ENCODE results near the gene ADAM21. TPM values are rescaled to one million over a fixed set of nuclear protein-coding genes. Genes with fewer than 3 reads are reported as not detected.
"Not testable (repeated sequence)": the region's sequence is repeated elsewhere in the genome, so short reads cannot be mapped to it uniquely, and the experiment has no call there.

Gene ADAM21
- total RNA-seq: 0.13 TPM
- long read RNA-seq: 0 reads

DNA sequence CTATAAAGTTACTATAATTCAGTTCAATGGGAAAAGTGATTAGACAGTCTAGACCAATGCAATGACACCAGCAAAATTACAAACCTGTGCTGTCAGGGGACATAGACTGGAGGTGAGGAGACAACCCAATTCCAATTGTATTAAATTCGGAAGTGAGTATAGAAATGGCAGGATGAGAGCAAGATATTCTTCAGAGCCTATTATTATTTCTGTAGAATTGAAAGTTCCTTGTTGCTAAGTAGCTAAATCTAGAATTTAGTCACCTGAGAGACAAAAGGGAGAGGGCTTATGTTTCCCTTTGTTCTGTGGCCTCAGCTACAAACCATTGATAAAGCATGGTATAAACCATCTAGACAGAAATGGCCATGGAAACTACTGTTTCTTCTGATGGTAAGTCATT is at the start of gene ADAM21:
Gene ADAM21 (plus strand): TSS at position 301 of the 400 bp plus-strand sequence. CDS start 5,326 bp downstream, outside the sequence.
- DNase-seq (ENCODE audit: low spot score): no peak

DNA sequence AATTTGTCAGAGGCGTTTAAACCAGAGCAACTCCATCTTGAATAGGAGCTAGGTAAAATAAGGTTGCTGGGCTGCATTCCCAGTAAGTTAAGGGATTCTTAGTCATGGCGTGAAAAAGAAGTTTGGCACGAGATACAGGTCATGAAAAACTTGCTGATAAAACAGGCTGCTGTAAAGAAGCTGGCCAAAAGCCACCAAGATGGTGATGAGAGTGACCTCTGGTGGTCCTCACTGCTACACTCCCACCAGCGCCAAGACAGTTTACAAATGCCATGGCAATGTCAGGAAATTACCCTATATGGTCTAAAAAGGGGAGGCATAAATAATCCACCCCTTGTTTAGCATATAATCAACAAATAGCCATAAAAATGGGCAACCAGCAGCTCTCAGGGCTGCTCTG is 48.6 kb upstream of the ADAM21 start:
- not testable (repeated sequence) for DNase-seq (ENCODE audit: low spot score)

DNA sequence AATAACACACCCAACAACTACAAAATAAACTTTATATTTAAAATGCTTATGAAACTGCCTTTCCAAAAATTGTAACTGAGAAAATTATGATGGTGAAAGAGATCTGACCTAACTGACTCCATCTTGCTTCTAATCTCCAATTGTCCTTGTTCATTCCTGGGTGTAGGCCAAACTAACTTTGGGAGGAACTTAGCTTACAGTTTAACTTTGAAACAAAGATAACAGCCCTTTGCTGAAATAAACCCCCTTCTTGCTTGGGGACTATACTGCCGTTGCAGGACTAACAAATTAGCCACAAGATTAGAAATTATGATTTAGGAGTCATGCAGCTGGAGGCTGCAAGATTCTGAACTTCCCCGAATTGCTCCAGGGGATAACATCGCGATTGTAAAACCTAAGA is 45.8 kb upstream of the ADAM21 start:
- DNase-seq (ENCODE audit: low spot score): not testable (repeated sequence)

DNA sequence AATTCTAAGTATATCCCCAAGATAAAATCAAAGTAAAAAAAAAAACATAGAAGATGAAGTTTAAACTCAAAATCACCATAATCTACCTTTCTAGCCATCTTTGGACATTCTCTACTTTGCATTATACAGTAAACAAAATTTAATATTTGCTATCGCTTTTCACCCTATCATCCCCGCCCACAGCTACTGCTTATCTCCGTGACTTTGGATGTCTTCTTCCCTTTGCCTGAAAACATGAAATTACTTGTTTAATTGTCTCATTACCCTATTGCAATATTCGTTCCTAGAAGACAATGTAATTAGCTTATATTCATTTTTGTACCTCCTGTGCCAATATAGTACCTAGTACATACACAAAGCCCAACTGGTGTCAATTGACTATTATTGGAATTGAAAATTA is 44.4 kb upstream of the ADAM21 start:
- DNase-seq (ENCODE audit: low spot score): no peak

DNA sequence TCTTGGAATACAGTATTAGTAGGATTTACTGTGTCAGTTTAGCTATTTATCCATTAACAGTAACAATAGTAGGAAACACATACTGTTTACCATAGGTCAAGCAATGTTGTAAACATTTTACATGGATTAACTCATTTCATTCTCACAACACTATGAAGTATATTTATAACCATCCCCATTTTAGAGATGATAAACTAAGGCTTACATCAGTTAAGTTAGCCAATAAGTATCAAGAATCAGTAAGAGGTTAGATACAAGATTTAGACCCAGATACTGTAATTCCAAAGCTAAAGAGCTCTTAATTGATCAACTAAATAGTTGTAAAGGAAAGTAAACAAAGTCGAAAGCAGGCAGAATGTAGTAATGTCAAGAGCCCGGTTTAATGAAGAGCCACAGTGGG is 36.2 kb upstream of the ADAM21 start:
- no peak for DNase-seq (ENCODE audit: low spot score)

DNA sequence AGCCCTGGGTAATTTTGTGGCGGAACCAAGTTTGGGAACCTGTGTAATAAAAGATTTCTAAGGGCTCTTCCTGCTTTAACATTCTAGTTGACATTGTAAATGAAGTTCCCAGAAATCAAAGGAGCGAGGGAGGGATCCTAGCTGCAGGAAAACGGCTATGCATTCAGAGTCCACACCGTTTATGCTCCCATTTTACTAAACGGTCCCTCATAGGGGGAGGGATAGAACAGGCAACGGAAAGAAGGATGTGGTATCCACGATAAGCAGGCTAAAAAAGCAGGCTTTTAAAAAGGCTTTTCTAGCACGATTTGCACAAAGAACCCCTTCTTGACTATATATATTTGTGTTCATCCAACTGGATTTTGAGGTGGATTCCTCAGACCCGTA is 35.6 kb upstream of the ADAM21 start:
- no peak for DNase-seq (ENCODE audit: low spot score)

DNA sequence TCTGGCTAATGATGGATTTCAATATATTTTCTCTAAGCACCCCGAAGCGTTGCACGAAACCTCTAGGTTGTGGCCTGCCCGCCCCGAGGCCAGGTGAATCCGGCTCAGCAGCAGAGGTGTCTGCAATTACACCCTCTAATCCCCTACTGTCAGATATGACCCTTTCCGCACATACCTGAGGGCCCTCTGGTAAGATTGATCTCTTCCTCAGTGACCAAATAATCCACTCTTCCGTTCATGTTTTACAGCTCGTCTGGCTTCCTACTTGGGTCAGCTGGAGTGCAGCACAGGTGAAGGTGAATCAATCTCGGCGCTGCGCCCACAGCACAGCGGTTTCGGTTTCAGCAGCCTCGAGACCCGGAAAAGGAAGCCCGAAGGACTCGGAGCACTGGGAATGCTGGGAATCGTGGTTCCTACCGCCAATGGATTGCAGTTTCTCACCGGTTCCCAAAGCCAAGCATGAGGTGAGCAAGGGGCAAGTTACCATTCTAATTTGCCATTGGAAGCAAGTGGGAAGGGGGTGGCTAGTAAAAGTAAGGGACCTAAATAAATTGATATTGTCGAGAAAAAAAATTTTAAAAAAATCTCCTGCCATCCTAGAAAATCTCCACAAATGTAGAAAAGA is 35.1 kb upstream of the ADAM21 start, which contains the start of gene SYNJ2BP:
Gene SYNJ2BP (minus strand): TSS at position 366 of the 625 bp plus-strand sequence. CDS start 127 bp downstream, at position 239.
- no peak for DNase-seq (ENCODE audit: low spot score)

DNA sequence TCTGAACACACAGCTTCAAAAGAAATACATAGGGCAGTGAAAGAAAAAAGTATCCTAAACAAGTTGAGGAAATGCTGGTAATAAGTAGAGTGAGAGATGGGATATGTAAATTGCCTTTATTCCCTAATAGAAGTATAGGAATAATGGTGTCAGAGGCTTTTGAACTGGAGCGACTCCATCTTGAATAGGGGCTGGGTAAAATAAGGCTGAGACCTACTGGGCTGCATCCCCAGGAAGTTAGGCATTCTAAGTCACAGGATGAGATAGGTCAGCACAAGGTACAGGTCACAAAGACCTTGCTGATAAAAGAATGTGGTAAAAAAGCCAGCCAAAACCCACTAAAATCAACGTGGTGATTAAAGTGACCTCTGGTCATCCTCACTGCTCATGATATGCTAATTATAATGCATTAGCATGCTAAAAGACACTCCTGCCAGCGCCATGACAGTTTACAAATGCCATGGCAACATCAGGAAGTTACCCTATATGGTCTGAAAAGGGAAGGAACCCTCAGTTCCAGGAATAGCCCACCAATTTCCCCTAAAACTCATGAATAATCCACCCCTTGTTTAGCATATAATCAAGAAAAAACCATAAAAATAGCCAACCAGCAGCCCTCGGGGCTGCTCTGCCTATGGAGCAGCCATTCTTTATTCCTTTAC is 32.6 kb upstream of the ADAM21 start:
- not testable (repeated sequence) for DNase-seq (ENCODE audit: low spot score)

DNA sequence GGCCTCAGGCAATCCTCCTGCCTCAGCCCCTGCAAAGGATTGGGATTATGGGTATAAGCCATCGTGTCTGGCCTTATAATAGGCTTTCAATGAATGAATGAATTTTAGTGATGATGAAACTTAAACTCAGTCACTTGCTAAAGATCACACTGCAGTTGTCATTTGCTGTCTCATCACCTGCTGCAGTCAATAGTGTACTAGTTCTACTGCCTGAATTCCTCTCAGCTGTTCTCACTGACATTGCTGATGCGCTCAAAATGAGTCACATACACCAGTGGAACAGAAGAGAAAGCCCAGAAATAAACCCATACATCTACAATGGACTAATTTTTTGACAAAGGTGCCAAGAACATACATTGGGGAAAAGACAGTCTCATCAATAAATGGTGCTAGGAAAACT is 29.4 kb upstream of the ADAM21 start:
- no peak for DNase-seq (ENCODE audit: low spot score)

DNA sequence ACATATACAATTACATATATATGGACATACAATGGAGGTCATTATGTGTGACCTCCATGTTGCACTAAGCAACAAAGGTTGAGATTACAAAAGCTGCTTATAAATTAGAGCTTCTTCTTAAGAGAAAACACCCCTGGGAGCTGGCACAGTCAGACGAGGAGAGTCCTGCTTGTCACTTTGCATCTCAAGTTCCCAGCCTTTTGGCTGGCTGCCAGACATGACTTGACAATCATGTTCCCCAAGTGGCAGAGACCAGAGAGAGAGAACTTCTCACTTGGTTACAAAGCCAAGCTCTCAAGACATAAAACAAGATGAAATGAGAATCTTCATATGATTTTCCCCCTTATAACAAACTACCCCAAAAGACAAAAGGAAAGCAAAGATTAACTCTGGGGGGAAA is 26.6 kb upstream of the ADAM21 start:
- no peak for DNase-seq (ENCODE audit: low spot score)

DNA sequence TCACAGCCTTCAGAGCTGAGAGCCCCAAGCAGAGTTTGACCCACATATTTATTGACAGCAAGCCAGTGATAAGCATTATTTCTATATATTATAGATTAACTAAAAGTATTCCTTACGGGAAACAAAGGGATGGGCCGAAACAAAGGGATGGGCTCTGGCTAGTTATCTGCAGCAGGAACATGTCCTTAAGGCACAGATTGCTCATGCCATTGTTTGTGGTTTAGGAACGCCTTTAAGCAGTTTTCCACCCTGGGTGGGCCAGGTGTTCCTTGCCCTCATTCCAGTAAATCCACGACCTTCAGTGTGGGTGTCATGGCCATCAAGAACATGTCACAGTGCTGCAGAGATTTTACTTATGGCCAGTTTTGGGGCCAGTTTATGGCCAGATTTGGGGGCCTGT is 25.4 kb upstream of the ADAM21 start:
- not testable (repeated sequence) for DNase-seq (ENCODE audit: low spot score)

DNA sequence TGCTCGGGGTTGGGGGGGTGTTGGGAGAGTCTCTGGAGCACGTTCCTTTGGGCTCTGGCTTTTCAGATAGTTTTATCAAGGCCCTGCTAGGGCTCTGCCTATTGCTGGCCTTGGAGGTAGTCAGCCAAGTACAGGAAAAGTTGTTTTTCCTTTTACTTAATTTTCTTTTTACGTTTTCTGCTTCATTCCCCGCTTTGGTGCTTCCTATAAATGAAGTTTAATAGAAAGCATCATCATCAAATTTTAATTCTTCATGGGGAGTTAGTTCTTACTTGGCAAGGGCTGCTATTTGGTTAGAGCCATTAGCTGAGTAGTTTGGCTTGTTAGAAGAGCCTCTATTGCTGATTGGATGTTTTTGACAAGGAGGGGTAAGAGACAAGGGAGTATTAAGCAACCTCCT is 15.1 kb upstream of the ADAM21 start:
- no peak for DNase-seq (ENCODE audit: low spot score)

DNA sequence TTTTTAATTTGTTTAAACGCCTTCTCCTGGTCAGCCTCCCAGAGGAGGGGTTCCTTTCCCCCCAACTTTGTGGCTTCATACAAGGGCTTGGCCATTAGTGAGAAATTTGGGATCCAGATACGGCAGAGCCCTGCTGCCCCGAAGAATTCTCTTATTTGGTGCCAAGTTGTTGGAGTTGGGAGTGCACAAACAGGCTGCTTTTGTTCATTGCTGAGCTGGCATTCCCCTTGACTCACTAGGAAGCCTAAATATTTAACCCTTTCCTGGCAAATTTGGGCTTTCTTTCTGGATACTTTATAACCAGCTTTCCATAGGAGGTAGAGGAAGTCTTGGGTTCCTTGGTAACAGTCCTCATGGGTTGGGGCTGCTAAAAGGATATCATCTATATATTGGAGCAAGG is 10.3 kb upstream of the ADAM21 start:
- DNase-seq (ENCODE audit: low spot score): no peak

DNA sequence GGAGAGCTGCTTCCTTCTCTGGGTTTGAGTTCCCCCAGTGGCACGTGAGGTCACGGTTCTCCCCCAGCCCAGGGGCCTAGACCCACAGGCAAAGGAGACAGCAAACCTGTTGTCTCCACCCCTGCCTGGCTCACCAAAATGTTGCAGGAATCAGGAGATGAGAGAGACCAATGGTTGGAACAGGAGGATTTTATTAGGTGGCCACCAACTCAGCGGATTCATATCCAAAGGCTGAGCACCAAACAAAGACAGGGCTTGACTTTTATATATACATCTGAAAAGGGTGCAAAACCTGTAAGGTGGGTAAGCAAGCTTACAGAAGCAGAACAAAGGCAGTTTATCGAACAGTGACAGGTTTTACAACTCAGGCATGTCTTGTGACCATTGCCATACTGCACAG is 9.2 kb upstream of the ADAM21 start:
- no peak for DNase-seq (ENCODE audit: low spot score)

DNA sequence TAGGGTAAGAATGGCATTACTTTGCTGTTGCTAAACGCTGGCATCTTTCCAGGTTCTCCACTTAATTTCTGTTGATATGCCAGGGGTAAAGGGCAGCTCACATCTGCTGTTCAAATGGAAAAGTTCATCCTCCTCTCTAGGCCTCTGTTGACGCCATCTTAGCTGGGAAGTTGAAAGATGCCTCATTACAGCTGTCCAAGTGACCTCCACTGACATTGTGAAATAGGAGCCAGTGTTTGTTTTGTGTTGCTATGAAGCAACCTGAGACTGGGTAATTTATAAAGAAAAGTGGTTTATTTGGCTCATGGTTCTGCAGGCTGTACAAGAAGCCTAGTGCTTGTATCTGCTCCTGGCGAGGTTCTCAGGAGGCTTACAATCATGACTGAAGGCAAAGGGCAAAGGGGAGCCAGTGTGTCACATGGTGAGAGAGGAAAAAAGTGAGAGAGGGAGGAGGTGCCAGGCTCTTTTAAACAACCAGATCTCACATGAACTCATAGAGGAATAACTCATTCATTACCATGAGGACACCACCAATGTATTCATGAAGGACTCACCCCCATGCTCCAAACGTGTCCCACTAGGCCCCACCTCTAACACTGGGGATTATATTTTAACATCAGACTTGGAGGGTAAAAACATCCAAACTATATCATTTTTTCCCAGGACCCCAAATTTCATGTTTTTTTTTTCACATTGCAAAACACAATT is 3.2 kb upstream of the ADAM21 start:
- DNase-seq (ENCODE audit: low spot score): no peak

DNA sequence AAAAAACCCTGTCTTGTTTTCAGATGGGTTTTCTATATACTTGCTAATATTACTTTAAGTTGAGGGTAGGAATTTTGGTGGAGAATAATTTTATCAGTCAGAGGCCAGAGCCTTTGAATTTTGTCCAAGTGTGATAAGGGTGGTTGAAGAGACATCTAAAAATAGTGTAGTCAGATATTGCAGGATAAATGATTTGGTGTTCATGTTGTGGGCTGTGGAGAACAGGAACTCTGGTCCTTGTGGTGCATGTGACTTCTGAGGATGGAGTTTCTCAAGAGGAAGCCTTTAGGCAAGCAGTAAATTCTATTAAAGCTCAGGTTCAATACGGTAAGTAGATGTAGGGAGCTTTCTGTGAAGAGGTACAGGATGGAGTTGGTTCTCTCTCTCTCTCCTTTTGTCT is 2.8 kb downstream of the ADAM21 start:
- DNase-seq (ENCODE audit: low spot score): no peak

DNA sequence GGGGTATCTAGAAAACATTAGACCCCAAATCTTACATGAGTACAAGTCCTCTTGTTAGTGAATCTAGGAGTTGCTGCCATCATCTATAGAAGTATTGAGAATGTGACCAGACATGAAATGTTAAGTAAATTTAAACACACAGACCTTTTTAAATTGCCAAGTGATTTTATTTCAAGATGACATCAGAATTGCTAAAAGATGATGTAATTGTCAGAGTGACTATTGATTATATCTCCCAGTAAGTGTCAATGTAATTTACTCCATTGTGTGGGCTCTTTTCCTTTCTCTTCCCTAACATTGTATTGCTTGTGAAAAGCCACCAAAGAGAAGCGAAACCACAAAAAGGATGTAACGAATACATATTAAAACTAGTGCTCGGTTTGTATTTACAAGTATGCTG is 16.8 kb downstream of the ADAM21 start:
- DNase-seq (ENCODE audit: low spot score): no peak

DNA sequence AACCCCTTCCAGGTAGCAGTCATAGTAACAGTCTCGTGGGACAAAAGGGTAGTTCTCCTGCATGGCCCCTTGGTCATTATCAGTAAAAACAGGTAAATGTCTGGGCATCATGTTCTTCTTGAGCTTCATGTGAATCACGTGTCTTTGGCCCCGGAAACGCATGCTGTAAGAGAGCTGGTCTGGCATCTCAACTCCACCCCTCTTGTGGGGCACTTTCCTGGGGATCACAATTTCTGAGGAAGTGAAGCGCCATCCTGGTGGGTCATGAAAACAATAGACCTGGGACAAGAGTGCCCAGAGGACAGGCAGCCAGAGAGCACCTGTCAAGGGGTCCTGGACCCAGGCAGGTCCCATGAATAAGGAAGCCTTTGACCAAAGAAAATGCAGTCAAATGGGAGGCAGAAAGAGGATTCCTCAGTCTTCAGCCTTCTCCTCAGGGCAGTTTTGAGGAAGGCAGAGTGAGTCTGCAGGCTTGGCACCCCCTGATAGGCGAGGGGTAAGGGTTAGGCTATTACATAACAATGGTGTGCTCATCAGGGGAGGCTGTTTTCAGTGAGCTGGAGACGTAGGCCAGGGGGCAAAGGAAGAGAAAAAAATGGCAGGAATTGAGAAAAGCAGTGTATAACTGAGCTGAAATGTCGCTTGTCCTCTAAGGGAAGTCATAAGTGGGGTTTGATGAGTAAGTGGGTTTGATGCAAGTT is 19.0 kb downstream of the ADAM21 start:
- DNase-seq (ENCODE audit: low spot score): not testable (repeated sequence)

DNA sequence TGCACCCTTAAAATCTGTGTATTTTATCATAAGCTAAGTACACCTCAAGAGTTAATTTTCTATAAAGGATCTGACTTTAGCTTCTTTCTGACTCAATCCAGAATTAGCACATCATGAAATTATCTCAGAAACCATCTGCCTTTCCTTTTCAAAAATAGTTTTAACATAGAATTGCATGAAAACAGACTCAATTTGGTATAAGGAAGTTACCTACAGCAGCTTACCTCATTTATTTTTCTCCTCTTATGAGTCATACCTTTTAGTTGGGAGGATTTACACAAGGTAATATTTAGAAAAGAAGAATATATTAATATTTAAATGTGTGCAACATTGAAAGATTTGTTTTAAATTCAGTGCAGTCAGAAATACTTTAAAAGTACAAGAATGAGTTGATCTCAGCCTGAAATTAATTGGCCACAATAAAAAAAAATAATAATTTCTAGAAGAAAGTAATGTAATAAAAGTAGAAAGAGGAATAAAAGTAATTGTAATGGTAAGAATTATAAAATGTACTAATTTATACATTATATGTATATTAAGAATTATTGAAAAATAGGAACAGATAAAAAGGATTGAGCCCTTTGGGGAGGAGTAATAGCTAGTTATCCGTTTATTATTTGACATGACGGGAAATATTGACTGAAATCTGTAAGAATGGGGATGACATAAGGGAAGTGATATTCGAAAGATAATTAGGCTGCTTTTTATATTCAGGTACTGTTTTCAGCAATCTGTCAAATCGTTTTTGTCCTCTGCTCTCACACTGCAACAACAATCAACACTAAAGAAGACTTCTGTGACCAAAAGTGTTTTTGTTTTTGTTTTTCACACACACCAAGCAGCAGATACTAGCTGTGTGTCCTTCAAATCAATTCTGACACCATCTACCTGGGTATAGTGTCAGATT is 20.5 kb downstream of the ADAM21 start:
- no peak for DNase-seq (ENCODE audit: low spot score)

DNA sequence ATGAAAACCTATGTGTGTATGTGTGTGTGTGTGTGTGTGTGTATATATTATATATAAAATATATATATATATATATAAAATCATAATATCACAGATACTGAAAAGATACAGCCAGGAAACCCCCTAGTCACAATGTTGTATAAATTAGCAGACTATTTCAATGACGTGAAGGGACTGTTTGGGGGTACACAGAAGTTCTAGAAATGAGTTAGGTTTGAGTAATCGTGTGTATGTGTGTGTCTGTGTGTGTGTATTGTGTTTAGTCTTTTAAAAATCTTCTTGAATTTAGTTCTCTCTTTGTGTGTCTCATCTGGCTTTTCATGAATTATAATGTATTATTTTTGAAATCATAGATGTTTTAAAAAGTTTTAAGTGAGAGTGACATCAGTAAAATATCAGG is 21.9 kb downstream of the ADAM21 start:
- no peak for DNase-seq (ENCODE audit: low spot score)

DNA sequence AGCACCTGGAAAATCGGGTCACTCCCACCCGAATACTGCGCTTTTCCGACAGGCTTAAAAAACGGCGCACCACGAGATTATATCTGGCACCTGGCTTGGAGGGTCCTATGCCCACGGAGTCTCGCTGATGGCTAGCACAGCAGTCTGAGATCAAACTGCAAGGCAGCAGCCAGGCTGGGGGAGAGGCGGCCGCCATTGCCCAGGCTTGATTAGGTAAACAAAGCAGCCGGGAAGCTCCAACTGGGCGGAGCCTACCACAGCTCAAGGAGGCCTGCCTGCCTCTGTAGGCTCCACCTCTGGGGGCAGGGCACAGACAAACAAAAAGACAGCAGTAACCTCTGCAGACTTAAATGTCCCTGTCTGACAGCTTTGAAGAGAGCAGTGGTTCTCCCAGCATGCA is 23.5 kb downstream of the ADAM21 start:
- DNase-seq (ENCODE audit: low spot score): not testable (repeated sequence)

Measured in mesenteric fat pad (tissue), 1 donor.